Astrocyte of the cerebellum (primary cell): Measurements from ENCODE around the gene MEIOC.

ENCODE experiments used
- DNase-seq: peaks from one replicate; pipeline ENCODE4 v3.0.0-alpha.2; 2011; ENCODE audit warnings: low read depth
- H3K4me3 ChIP-seq: 2 replicates; pipeline ENCODE4 v1.5.1; 2011; ENCODE audit warnings: mild to moderate bottlenecking, low read depth, low read length, moderate library complexity
- CTCF ChIP-seq: IDR thresholded peaks from 2 replicates; pipeline ENCODE4 v1.5.1; 2012; ENCODE audit warnings: low read length, low read depth, moderate library complexity, mild to moderate bottlenecking; ENCODE audit errors: missing control alignments
- in situ Hi-C: cut with HindIII; loops from 2 replicates; pipeline ENCODE4 v1.10.0; 2017; ENCODE audit warnings: low sequenced_read_pairs

Gene MEIOC

GRCh38 chr17:44646280-44646679 lies 10.0 kb upstream of the MEIOC start:
- DNase-seq = no peak
- in situ Hi-C loops = loop anchor here (25.0 kb wide), 1 partner anchor 284 kb away; the partner anchor contains the start of gene FAM171A2
- TF ChIP-seq CTCF = no peak
- H3K4me3 ChIP-seq = no peak overlapping the region

GRCh38 chr17:44647736-44648135 lies 8.5 kb upstream of the MEIOC start:
- no peak for DNase-seq
- in situ Hi-C loops = loop anchor here (25.0 kb wide), 1 partner anchor 285 kb away; the partner anchor contains the start of gene FAM171A2

GRCh38 chr17:44648963-44649362 lies 7.3 kb upstream of the MEIOC start:
- DNase-seq = no peak
- TF ChIP-seq CTCF = no peak
- in situ Hi-C loops = loop anchor here (25.0 kb wide), 1 partner anchor 287 kb away; the partner anchor contains the start of gene FAM171A2
- no peak overlapping the region for H3K4me3 ChIP-seq

More at GRCh38 chr17:44647736-44648135, 8.5 kb upstream of the MEIOC start:
- TF ChIP-seq CTCF = no peak
- H3K4me3 ChIP-seq = no peak overlapping the region

- no peak for TF ChIP-seq CTCF
- no peak overlapping the region for H3K4me3 ChIP-seq
- in situ Hi-C loops = no loop called here
- DNase-seq = no peak
Observed at GRCh38 chr17:44651228-44651627, 5.0 kb upstream of the MEIOC start.

- in situ Hi-C loops = no loop called here
- DNase-seq = no peak
- TF ChIP-seq CTCF = no peak
- H3K4me3 ChIP-seq = no peak overlapping the region
Observed at GRCh38 chr17:44652727-44653126, 3.5 kb upstream of the MEIOC start.

GRCh38 chr17:44653384-44653783 lies 2.9 kb upstream of the MEIOC start:
- H3K4me3 ChIP-seq = no peak overlapping the region
- TF ChIP-seq CTCF = no peak
- in situ Hi-C loops = no loop called here
- no peak for DNase-seq
